Mesothelial cell of epicardium (in vitro differentiated cells): ENCODE data around the gene RMDN3. TPM values are rescaled to one million over a fixed set of nuclear protein-coding genes. Genes with fewer than 3 reads are reported as not detected.
A peak's percentile ranks its signal among the peaks of the same experiment; 100 is the strongest.

Experiments
- DNase-seq, 2 experiments: peaks; one replicate each; pipeline ENCODE4 v3.0.0; 2021; ENCODE audit warnings: low spot score in 2 of 2; ENCODE audit not compliant: unreplicated experiment in 2 of 2
- H3K27ac Mint-ChIP-seq: 2 replicates; pipeline ENCODE4 v1.8.0; 2021; ENCODE audit warnings: mixed read lengths
- H3K27me3 Mint-ChIP-seq: 2 replicates; pipeline ENCODE4 v1.8.0; 2021; ENCODE audit warnings: low read depth, mixed read lengths
- H3K36me3 Mint-ChIP-seq: 2 replicates; pipeline ENCODE4 v1.8.0; 2021; ENCODE audit warnings: mixed read lengths
- H3K4me1 Mint-ChIP-seq: 2 replicates; pipeline ENCODE4 v1.8.0; 2021; ENCODE audit warnings: mixed read lengths
- H3K4me3 Mint-ChIP-seq: 2 replicates; pipeline ENCODE4 v1.8.0; 2021; ENCODE audit warnings: mild to moderate bottlenecking, moderate library complexity, mixed read lengths
- H3K9me3 Mint-ChIP-seq: 2 replicates; pipeline ENCODE4 v1.8.0; 2021; ENCODE audit warnings: mixed read lengths
- CTCF ChIP-seq: fragments of 200-600 bp; sonication (generic); IDR thresholded peaks from one replicate; pipeline ENCODE4 v1.5.0; 2021; ENCODE audit warnings: antibody characterized with exemption; ENCODE audit not compliant: unreplicated experiment
- total RNA-seq: library from RNA; stranded (reverse); gene quantifications from 3 replicates; pipeline ENCODE4 v1.2.1, GENCODE V29; 2021

Gene RMDN3
- total RNA-seq, 1 donor from 2014 or later: 29.3 TPM

- DNase-seq: no peak
- Mint-ChIP-seq H3K4me3 (no peak overlapping the region), H3K27ac (peak overlapping the region; percentile 57), H3K36me3 (peaks cover 14% of the 10 kb centered on the region), H3K27me3 (no peaks in the 10 kb centered on the region), H3K4me1 (peaks cover 18% of the 10 kb centered on the region), H3K9me3 (no peaks in the 10 kb centered on the region)
- no peak for TF ChIP-seq CTCF
These were observed 41.0 kb upstream of the RMDN3 start for GRCh38 chr15:40796041-40796440.

GRCh38 chr15:40793216-40793989 is 38.3 kb upstream of the RMDN3 start:
- H3K4me3 Mint-ChIP-seq: no peak overlapping the region
- peaks cover 19% of the 10 kb centered on the region for H3K4me1 Mint-ChIP-seq
- no peak overlapping the region for H3K27ac Mint-ChIP-seq
- TF ChIP-seq CTCF: no peak
- peaks cover 12% of the 10 kb centered on the region for H3K36me3 Mint-ChIP-seq
- no peaks in the 10 kb centered on the region for H3K27me3 Mint-ChIP-seq
- no peaks in the 10 kb centered on the region for H3K9me3 Mint-ChIP-seq
- DNase-seq: no peak

- Mint-ChIP-seq H3K27ac (no peak overlapping the region), H3K9me3 (no peaks in the 10 kb centered on the region), H3K36me3 (peaks cover 12% of the 10 kb centered on the region), H3K4me3 (no peak overlapping the region), H3K27me3 (no peaks in the 10 kb centered on the region), H3K4me1 (peaks cover 23% of the 10 kb centered on the region)
- no peak for TF ChIP-seq CTCF
- DNase-seq: no peak
These were observed 37.3 kb upstream of the RMDN3 start for GRCh38 chr15:40792394-40792793.

GRCh38 chr15:40790718-40791117 is 35.7 kb upstream of the RMDN3 start:
- DNase-seq: no peak
- TF ChIP-seq CTCF: no peak
- Mint-ChIP-seq H3K27ac (no peak overlapping the region), H3K36me3 (peaks cover 12% of the 10 kb centered on the region), H3K9me3 (no peaks in the 10 kb centered on the region), H3K4me1 (peaks cover 34% of the 10 kb centered on the region), H3K4me3 (no peak overlapping the region), H3K27me3 (no peaks in the 10 kb centered on the region)

- Mint-ChIP-seq H3K36me3 (peaks cover 12% of the 10 kb centered on the region), H3K9me3 (no peaks in the 10 kb centered on the region), H3K27me3 (no peaks in the 10 kb centered on the region), H3K4me1 (peaks cover 41% of the 10 kb centered on the region), H3K27ac (no peak overlapping the region), H3K4me3 (no peak overlapping the region)
- no peak for DNase-seq
- TF ChIP-seq CTCF: no peak
These were observed 34.9 kb upstream of the RMDN3 start for GRCh38 chr15:40789999-40790398.
